Testis (tissue), 3 donors: ENCODE results near the gene DENND2D. TPM values are rescaled to one million over a fixed set of nuclear protein-coding genes. Genes with fewer than 3 reads are reported as not detected.

Experiments used
- DNase-seq: peaks from one replicate; pipeline ENCODE4 v3.0.0-alpha.2; 2019
- H3K27ac ChIP-seq, 2 donors: fragments of 200-600 bp; sonication (generic); one replicate each; pipeline ENCODE4 v1.5.1; 2019
- H3K27me3 ChIP-seq: fragments of 200-600 bp; sonication (generic); one replicate; pipeline ENCODE4 v1.5.1; 2019
- H3K36me3 ChIP-seq: fragments of 200-600 bp; sonication (generic); one replicate; pipeline ENCODE4 v1.5.1; 2017; ENCODE audit warnings: low read depth; ENCODE audit errors: missing control alignments
- H3K4me1 ChIP-seq: fragments of 200-600 bp; sonication (generic); one replicate; pipeline ENCODE4 v1.5.1; 2019
- H3K4me3 ChIP-seq, 2 donors: fragments of 200-600 bp; sonication (generic); one replicate each; pipeline ENCODE4 v1.5.1; 2017 to 2019
- H3K9me3 ChIP-seq: fragments of 200-600 bp; sonication (generic); one replicate; pipeline ENCODE4 v1.5.1; 2017
- POLR2A ChIP-seq: fragments of 450-650 bp; IDR thresholded peaks from one replicate; pipeline ENCODE4 v1.6.1; 2017; ENCODE audit warnings: antibody characterized with exemption, mild to moderate bottlenecking, moderate library complexity
- WGBS, 2 donors: methylation state at CpG; one replicate each; pipeline ENCODE4 v1.1.5; 2018; 5-methylcytosine and 5-hydroxymethylcytosine counted together
- intact Hi-C: fragments of 100-400 bp; cut with DNase I; formaldehyde crosslinking; loops from one replicate; pipeline ENCODE4 v1.15.1; 2023; ENCODE audit warnings: low total_unique reads
- polyA plus RNA-seq: library from polyadenylated mRNA; stranded (reverse); fragments of 350-450 nt; fragmentation: Illumina TruSeq; extraction: RNeasy Lipid Tissue Mini Kit (QIAGEN cat#74804); gene quantifications from one replicate; pipeline ENCODE4 v1.2.3, GENCODE V29; 2014; ENCODE audit warnings: low read depth, low replicate concordance; ENCODE audit not compliant: insufficient read depth
- total RNA-seq, 2 donors: library from RNA; depleted of rRNA; stranded (reverse); fragments of >200 nt; gene quantifications; one replicate each; pipeline ENCODE4 v1.2.3, GENCODE V29; 2016
- TF ChIP-seq, protein P1 (sequence below), 3 experiments: fragments of 450-650 bp in 2 of 3; fragments of 200-600 bp in 1 of 3; sonication (generic) in 1 of 3; IDR thresholded peaks; one replicate each; pipeline ENCODE4 v1.5.1; 2016 to 2019; ENCODE audit warnings: antibody characterized with exemption in 3 of 3, mild to moderate bottlenecking in 2 of 3, moderate library complexity in 1 of 3

Gene DENND2D
- total and polyA plus RNA-seq, 3 donors from 2014 or later, result 21.2 to 38.8 (median 22.9) TPM

DNA sequence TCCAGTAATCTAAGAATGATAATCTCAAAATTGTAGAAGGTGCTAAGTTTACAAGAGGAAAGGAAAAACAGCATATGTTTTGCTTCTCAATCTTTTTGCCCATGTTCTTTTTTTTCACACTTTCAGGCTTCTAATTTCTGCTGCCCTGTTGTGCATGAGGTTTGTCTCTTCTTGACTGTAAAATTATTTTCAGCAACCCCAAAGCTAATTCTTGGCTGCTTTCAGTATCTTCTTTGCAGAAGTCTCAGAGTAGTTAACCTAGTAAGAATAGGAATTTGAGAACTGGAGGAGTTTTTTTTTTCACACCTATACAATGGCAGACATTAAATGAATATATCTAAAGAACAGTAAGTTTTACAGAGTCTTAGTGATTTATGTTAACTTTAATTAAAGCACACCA, 26.4 kb downstream of the DENND2D start:
- Histone ChIP-seq H3K36me3 (no peaks in the 10 kb centered on the region), H3K27ac (no peak overlapping the region)
- intact Hi-C loops, result no loop called here

DNA sequence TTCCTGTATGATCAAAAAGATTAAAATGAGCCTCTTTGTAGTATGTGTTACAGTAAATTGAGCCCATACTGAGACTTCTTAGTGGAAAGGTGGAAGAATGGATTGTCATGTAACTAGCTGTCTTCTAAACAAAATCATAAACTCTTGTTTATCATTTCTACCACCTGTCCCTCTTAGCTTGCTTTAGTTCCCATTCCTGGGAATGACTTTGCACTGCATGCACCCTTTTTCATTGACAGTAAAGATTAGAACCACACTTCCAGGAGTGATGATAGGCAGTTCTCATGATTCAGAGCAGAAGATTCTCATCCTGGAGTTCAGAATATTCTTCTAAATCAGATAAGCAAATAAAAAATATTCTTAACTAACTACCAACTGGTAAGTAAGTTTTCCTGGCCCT, 28.0 kb downstream of the DENND2D start:
- Histone ChIP-seq H3K27me3 (no peaks in the 10 kb centered on the region), H3K36me3 (no peaks in the 10 kb centered on the region), H3K27ac (no peak overlapping the region), H3K4me1 (no peaks in the 10 kb centered on the region), H3K4me3 (no peak overlapping the region), H3K9me3 (no peaks in the 10 kb centered on the region)
- DNase-seq, result no peak
- TF ChIP-seq POLR2A, result no peak
- TF ChIP-seq, protein P1, sequence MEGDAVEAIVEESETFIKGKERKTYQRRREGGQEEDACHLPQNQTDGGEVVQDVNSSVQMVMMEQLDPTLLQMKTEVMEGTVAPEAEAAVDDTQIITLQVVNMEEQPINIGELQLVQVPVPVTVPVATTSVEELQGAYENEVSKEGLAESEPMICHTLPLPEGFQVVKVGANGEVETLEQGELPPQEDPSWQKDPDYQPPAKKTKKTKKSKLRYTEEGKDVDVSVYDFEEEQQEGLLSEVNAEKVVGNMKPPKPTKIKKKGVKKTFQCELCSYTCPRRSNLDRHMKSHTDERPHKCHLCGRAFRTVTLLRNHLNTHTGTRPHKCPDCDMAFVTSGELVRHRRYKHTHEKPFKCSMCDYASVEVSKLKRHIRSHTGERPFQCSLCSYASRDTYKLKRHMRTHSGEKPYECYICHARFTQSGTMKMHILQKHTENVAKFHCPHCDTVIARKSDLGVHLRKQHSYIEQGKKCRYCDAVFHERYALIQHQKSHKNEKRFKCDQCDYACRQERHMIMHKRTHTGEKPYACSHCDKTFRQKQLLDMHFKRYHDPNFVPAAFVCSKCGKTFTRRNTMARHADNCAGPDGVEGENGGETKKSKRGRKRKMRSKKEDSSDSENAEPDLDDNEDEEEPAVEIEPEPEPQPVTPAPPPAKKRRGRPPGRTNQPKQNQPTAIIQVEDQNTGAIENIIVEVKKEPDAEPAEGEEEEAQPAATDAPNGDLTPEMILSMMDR (IDR thresholded peaks at IDR 0.05), result no peak
- intact Hi-C loops, result no loop called here

More for the DNA sequence above, 26.4 kb downstream of the DENND2D start:
- Histone ChIP-seq H3K27me3 (no peaks in the 10 kb centered on the region), H3K9me3 (no peaks in the 10 kb centered on the region), H3K4me1 (no peaks in the 10 kb centered on the region), H3K4me3 (no peak overlapping the region)
- DNase-seq, result no peak
- TF ChIP-seq POLR2A, result no peak
- TF ChIP-seq, protein P1 (IDR thresholded peaks at IDR 0.05), result no peak

GRCh38 chr1:111164151-111164550, 36.3 kb downstream of the DENND2D start:
- Histone ChIP-seq H3K4me1 (peaks cover 10% of the 10 kb centered on the region), H3K27ac (no peak overlapping the region), H3K4me3 (no peak overlapping the region), H3K36me3 (no peaks in the 10 kb centered on the region), H3K9me3 (no peaks in the 10 kb centered on the region), H3K27me3 (no peaks in the 10 kb centered on the region)
- WGBS, 2 donors, result 60 to 67% methylated on average over 2 of the region's 2 CpGs
- no peak for DNase-seq
- intact Hi-C loops, result no loop called here
- no peak for TF ChIP-seq POLR2A
- TF ChIP-seq, protein P1 (IDR thresholded peaks at IDR 0.05), result no peak

GRCh38 chr1:111163363-111163762, 37.1 kb downstream of the DENND2D start:
- Histone ChIP-seq H3K4me1 (peaks cover 10% of the 10 kb centered on the region), H3K27ac (no peak overlapping the region), H3K36me3 (no peaks in the 10 kb centered on the region), H3K27me3 (no peaks in the 10 kb centered on the region), H3K9me3 (no peaks in the 10 kb centered on the region), H3K4me3 (no peak overlapping the region)
- TF ChIP-seq POLR2A, result no peak
- TF ChIP-seq, protein P1 (IDR thresholded peaks at IDR 0.05), result no peak
- intact Hi-C loops, result no loop called here
- no peak for DNase-seq
- WGBS, 2 donors, result 62 to 71% methylated on average over 4 of the region's 4 CpGs

DNA sequence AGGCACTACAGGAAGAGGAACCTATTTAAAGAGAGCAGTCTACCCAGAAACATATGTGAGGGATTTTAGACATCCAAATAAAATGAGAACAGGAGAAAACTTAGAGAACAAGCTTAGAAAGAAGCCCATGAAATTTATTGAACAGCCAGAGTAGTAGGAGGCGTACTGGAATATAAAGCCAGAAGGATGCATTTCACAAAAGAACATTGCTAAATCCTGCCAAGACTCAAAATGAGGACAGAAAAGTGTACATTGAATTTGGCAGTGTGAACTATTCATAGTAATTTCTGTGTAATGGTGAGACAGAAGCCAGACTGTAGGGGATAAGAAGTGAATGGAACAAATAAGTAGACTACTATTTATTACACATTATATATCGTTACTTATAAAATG, 38.0 kb downstream of the DENND2D start:
- 66 to 73% methylated on average over 2 of the region's 2 CpGs for WGBS, 2 donors
- Histone ChIP-seq H3K9me3 (no peaks in the 10 kb centered on the region), H3K4me3 (no peak overlapping the region), H3K27ac (peak overlapping the region in 1 of 2 donors; percentile 14), H3K27me3 (no peaks in the 10 kb centered on the region), H3K4me1 (peaks cover 10% of the 10 kb centered on the region), H3K36me3 (no peaks in the 10 kb centered on the region)
- no peak for DNase-seq
- intact Hi-C loops, result no loop called here
- TF ChIP-seq, protein P1 (IDR thresholded peaks at IDR 0.05), result no peak
- TF ChIP-seq POLR2A, result no peak
